H1 (cell line): Measurements from ENCODE around the gene ACVR1. TPM values are rescaled to one million over a fixed set of nuclear protein-coding genes. Genes with fewer than 3 reads are reported as not detected.

Experiments used
- CTCF ChIA-PET: fragments of 300-600 bp; sonication (Branson Sonifier 250); formaldehyde crosslinking; loops from one replicate; lab custom pipeline; 2021; ENCODE audit not compliant: partially characterized antibody; lab: Charles Lee
- POLR2A ChIA-PET: fragments of 300-600 bp; sonication (Branson Sonifier 250); formaldehyde crosslinking; loops from one replicate; lab custom pipeline; 2021; ENCODE audit warnings: inconsistent platforms; ENCODE audit not compliant: partially characterized antibody; lab: Charles Lee
- DNase-seq, 2 experiments: peaks; one replicate each; pipeline versions ENCODE4 v3.0.0 to v3.0.0-alpha.2; 2010 to 2022; ENCODE audit warnings: low spot score in 2 of 2, low read depth in 1 of 2, mixed read lengths in 1 of 2
- FAIRE-seq: peaks from 2 replicates; lab custom pipeline; 2011; peaks lifted over from hg19 to GRCh38; lab: Jason Lieb, UNC
- H2AFZ ChIP-seq: 2 replicates; pipeline ENCODE4 v1.8.1; 2012; ENCODE audit warnings: low read length, inconsistent platforms
- H2AK5ac ChIP-seq: 2 replicates; pipeline ENCODE4 v1.6.1; 2013; ENCODE audit warnings: low read depth, low read length
- H2BK120ac ChIP-seq: replicated peaks from 2 replicates; pipeline ENCODE3; 2013; ENCODE audit warnings: low read depth, low read length, inconsistent platforms
- H2BK12ac ChIP-seq: 2 replicates; pipeline ENCODE4 v1.6.1; 2013; ENCODE audit warnings: low read depth, low read length
- H2BK15ac ChIP-seq: 2 replicates; pipeline ENCODE4 v1.6.1; 2013; ENCODE audit warnings: low read length
- H2BK20ac ChIP-seq: 2 replicates; pipeline ENCODE4 v1.6.1; 2013; ENCODE audit warnings: low read length
- H2BK5ac ChIP-seq: 2 replicates; pipeline ENCODE4 v1.6.1; 2013; ENCODE audit warnings: low read depth, low read length
- H3K14ac ChIP-seq: 2 replicates; pipeline ENCODE4 v1.6.1; 2013; ENCODE audit warnings: inconsistent platforms; ENCODE audit not compliant: insufficient read length
- H3K18ac ChIP-seq: 2 replicates; pipeline ENCODE4 v1.6.1; 2013; ENCODE audit warnings: low read length; ENCODE audit errors: extremely low read depth
- H3K23ac ChIP-seq: 2 replicates; pipeline ENCODE4 v1.6.1; 2013; ENCODE audit warnings: inconsistent platforms; ENCODE audit not compliant: insufficient read length
- H3K23me2 ChIP-seq: 2 replicates; pipeline ENCODE4 v1.6.1; 2013; ENCODE audit warnings: low read depth, low read length
- H3K27ac ChIP-seq: 2 replicates; pipeline ENCODE4 v1.6.1; 2011; ENCODE audit warnings: low read depth, low read length, inconsistent platforms
- H3K27me3 ChIP-seq, 4 experiments: replicated peaks in 1 of 4; 1 replicate in 1 of 4; 2 replicates in 3 of 4; pipeline versions ENCODE4 v1.6.1 to v1.8.1; 2011 to 2013; ENCODE audit warnings: low read length in 3 of 4, mild to moderate bottlenecking in 3 of 4, inconsistent platforms in 2 of 4, mixed read lengths in 2 of 4, moderate library complexity in 1 of 4; ENCODE audit not compliant: control insufficient read depth in 3 of 4, insufficient read depth in 3 of 4; ENCODE audit errors: extremely low read depth in 1 of 4
- H3K36me3 ChIP-seq, 4 experiments: 2 replicates each; pipeline versions ENCODE4 v1.6.1 to v1.8.1; 2011 to 2013; ENCODE audit warnings: mild to moderate bottlenecking in 4 of 4, low read length in 3 of 4, moderate library complexity in 2 of 4, control low read depth in 1 of 4, inconsistent platforms in 1 of 4; ENCODE audit not compliant: insufficient read depth in 4 of 4, control insufficient read depth in 2 of 4
- H3K4ac ChIP-seq: replicated peaks from 2 replicates; pipeline ENCODE3; 2013; ENCODE audit warnings: low read length, low read depth, mixed read lengths, inconsistent platforms; ENCODE audit not compliant: insufficient read length
- H3K4me1 ChIP-seq, 4 experiments: replicated peaks in 1 of 4; 1 replicate in 1 of 4; 2 replicates in 3 of 4; pipeline versions ENCODE4 v1.6.1 to v1.8.1; 2011 to 2013; ENCODE audit warnings: low read length in 3 of 4, inconsistent platforms in 2 of 4, mixed read lengths in 1 of 4; ENCODE audit not compliant: insufficient read depth in 4 of 4, control insufficient read depth in 3 of 4
- H3K4me2 ChIP-seq, 2 experiments: 2 replicates each; pipeline versions ENCODE4 v1.6.1 to v1.8.1; 2011 to 2013; ENCODE audit warnings: low read depth in 2 of 2, low read length in 2 of 2, control low read depth in 1 of 2, inconsistent platforms in 1 of 2, mild to moderate bottlenecking in 1 of 2; ENCODE audit not compliant: insufficient read depth in 1 of 2
- H3K4me3 ChIP-seq, 4 experiments: fragments of 200-600, 300-600 bp in 1 of 4; sonication (generic), shearing (Covaris generic), sonication (Bioruptor Twin) in 1 of 4; 2 replicates each; pipeline versions ENCODE4 v1.5.1 to v1.8.1; 2011 to 2016; ENCODE audit warnings: low read length in 4 of 4, low read depth in 3 of 4, control low read depth in 2 of 4, inconsistent platforms in 2 of 4, mild to moderate bottlenecking in 2 of 4, mixed read lengths in 1 of 4, moderate library complexity in 1 of 4; ENCODE audit not compliant: insufficient read depth in 2 of 4; ENCODE audit errors: extremely low read depth in 1 of 4
- H3K56ac ChIP-seq: replicated peaks from 2 replicates; pipeline ENCODE3; 2013; ENCODE audit warnings: low read depth, mild to moderate bottlenecking, mixed read lengths, low read length, inconsistent platforms; ENCODE audit not compliant: insufficient read length
- H3K79me1 ChIP-seq: 2 replicates; pipeline ENCODE4 v1.6.1; 2013; ENCODE audit warnings: low read depth, low read length, control low read depth
- H3K79me2 ChIP-seq, 2 experiments: 2 replicates each; pipeline versions ENCODE4 v1.6.1 to v1.8.1; 2012 to 2013; ENCODE audit warnings: low read length in 2 of 2, mild to moderate bottlenecking in 2 of 2, inconsistent platforms in 1 of 2; ENCODE audit not compliant: insufficient read depth in 2 of 2, control insufficient read depth in 1 of 2
- H3K9ac ChIP-seq, 4 experiments: replicated peaks in 1 of 4; 1 replicate in 1 of 4; 2 replicates in 3 of 4; pipeline versions ENCODE4 v1.6.1 to v1.8.1; 2011 to 2013; ENCODE audit warnings: low read depth in 3 of 4, low read length in 3 of 4, control low read depth in 2 of 4, mild to moderate bottlenecking in 2 of 4, moderate library complexity in 2 of 4, inconsistent platforms in 1 of 4; ENCODE audit errors: extremely low read depth in 1 of 4
- H3K9me3 ChIP-seq, 2 experiments: 2 replicates each; pipeline versions ENCODE4 v1.6.1 to v1.8.1; 2012 to 2013; ENCODE audit warnings: mild to moderate bottlenecking in 2 of 2, moderate library complexity in 2 of 2, control low read depth in 1 of 2, inconsistent platforms in 1 of 2, low read depth in 1 of 2, low read length in 1 of 2, mixed read lengths in 1 of 2; ENCODE audit not compliant: insufficient read depth in 2 of 2
- H4K20me1 ChIP-seq, 2 experiments: replicated peaks in 1 of 2; 2 replicates each; pipeline versions ENCODE3 to v1.8.1; 2011 to 2013; ENCODE audit warnings: inconsistent platforms in 2 of 2, low read length in 2 of 2, mild to moderate bottlenecking in 1 of 2; ENCODE audit not compliant: insufficient read depth in 2 of 2, control insufficient read depth in 1 of 2
- H4K5ac ChIP-seq: 2 replicates; pipeline ENCODE4 v1.6.1; 2013; ENCODE audit warnings: low read length, low read depth, mixed read lengths, inconsistent platforms; ENCODE audit not compliant: insufficient read length
- H4K8ac ChIP-seq: 2 replicates; pipeline ENCODE4 v1.8.0; 2013; ENCODE audit warnings: mild to moderate bottlenecking, moderate library complexity, low read length, inconsistent platforms; ENCODE audit not compliant: insufficient read depth; ENCODE audit errors: extremely low read depth
- H4K91ac ChIP-seq: replicated peaks from 2 replicates; pipeline ENCODE3; 2013; ENCODE audit warnings: low read length, mixed read lengths, inconsistent platforms; ENCODE audit not compliant: insufficient read length
- E2F6 ChIP-seq: IDR thresholded peaks from 2 replicates; pipeline ENCODE4 v1.6.1; 2012; ENCODE audit warnings: inconsistent platforms
- JUN ChIP-seq: IDR thresholded peaks from 2 replicates; pipeline ENCODE4 v1.6.1; 2011; ENCODE audit warnings: low read depth, mild to moderate bottlenecking, improper control_type of control experiment, low read length
- JUND ChIP-seq: IDR thresholded peaks from 2 replicates; pipeline ENCODE4 v1.6.1; 2011; ENCODE audit warnings: mild to moderate bottlenecking, improper control_type of control experiment, low read length
- PHF8 ChIP-seq: fragments of 200-600 bp; sonication (generic); conservative IDR thresholded peaks from 2 replicates; pipeline ENCODE4 v1.7.1; 2012; ENCODE audit warnings: low read depth, mild to moderate bottlenecking, inconsistent platforms, low read length, moderate library complexity
- SIX5 ChIP-seq: IDR thresholded peaks from 2 replicates; pipeline ENCODE4 v1.6.1; 2011; ENCODE audit warnings: mild to moderate bottlenecking, low read depth, low read length
- WGBS, 2 experiments: shearing (Covaris generic) in 1 of 2; methylation state at CpG; one replicate each; pipeline versions ENCODE4 v1.1.6 to v1.1.7; 2013 to 2015; ENCODE audit warnings: low lambda C conversion rate in 2 of 2, mixed read lengths in 2 of 2, inconsistent platforms in 1 of 2, low coverage in 1 of 2, missing lambda C conversion rate in 1 of 2; ENCODE audit not compliant: insufficient replicate concordance in 2 of 2, insufficient coverage in 1 of 2, insufficient read length in 1 of 2; ENCODE audit errors: extremely low coverage in 1 of 2, missing lambda C conversion rate in 1 of 2; 5-methylcytosine and 5-hydroxymethylcytosine counted together
- polyA plus RNA-seq, 7 experiments: library from polyadenylated mRNA; depleted of rRNA in 3 of 7; stranded (reverse) in 5 of 7; unstranded in 2 of 7; fragments of >200 nt in 5 of 7; fragments of 200-250 nt in 2 of 7; gene quantifications; 1 replicate in 5 of 7; 2 replicates in 1 of 7; 4 replicates in 1 of 7; pipeline versions ENCODE4 v1.2.1 to v1.2.3, GENCODE V29; 2011 to 2013; ENCODE audit warnings: missing spikeins in 2 of 7, mixed read lengths in 2 of 7
- total RNA-seq: library from RNA; stranded (reverse); fragmentation: NEBNext Ultra II Directional; extraction: Animal tissue kit (Norgen Biotek cat#: 25700); gene quantifications from 2 replicates; pipeline ENCODE4 v1.2.1, GENCODE V29; 2021

Gene ACVR1
- total and polyA plus RNA-seq, 2 of the 8 experiments (the other 6 are each of a cell fraction or from before 2014, with no cell fraction given) = 8.5 to 17.7 TPM

GRCh38 chr2:157849591-157849990 lies 26.5 kb downstream of the ACVR1 start:
- Histone ChIP-seq H4K91ac (no peak overlapping the region), H3K79me2 (peaks cover 0 to 12% of the 10 kb centered on the region in 2 experiments; a peak in 1 of 4 replicates), H3K4me1 (no peaks in the 10 kb centered on the region), H3K4ac (no peak overlapping the region), H4K8ac (no peak overlapping the region), H2BK15ac (no peak overlapping the region), H2AFZ (no peak overlapping the region), H3K23ac (no peak overlapping the region), H3K9ac (no peak overlapping the region), H3K79me1 (peaks cover 2% of the 10 kb centered on the region; the same call in 1 of the 2 replicates), H2AK5ac (no peak overlapping the region), H2BK20ac (no peak overlapping the region), H3K9me3 (no peaks in the 10 kb centered on the region), H3K23me2 (no peaks in the 10 kb centered on the region), H3K14ac (no peak overlapping the region), H3K36me3 (no peaks in the 10 kb centered on the region), H2BK5ac (no peak overlapping the region), H3K4me3 (no peak overlapping the region), H2BK12ac (no peak overlapping the region), H3K27me3 (no peaks in the 10 kb centered on the region), H4K20me1 (peaks cover 2% of the 10 kb centered on the region in 2 experiments), H2BK120ac (no peak overlapping the region), H3K56ac (no peak overlapping the region), H4K5ac (no peak overlapping the region), H3K4me2 (no peak overlapping the region), H3K18ac (no peak overlapping the region), H3K27ac (no peak overlapping the region)
- POLR2A ChIA-PET = no interaction called here
- FAIRE-seq = no peak
- CTCF ChIA-PET = interaction anchor here (1.2 to 1.6 kb wide), 2 partner anchors 11 to 57 kb away, joined by 3 to 4 read pairs; no protein-coding TSS in a partner anchor
- TF ChIP-seq PHF8 = no peak
- TF ChIP-seq JUND = no peak
- no peak for TF ChIP-seq SIX5
- TF ChIP-seq E2F6 = no peak
- TF ChIP-seq JUN = no peak
- no peak for DNase-seq
- whole genome bisulfite sequencing, 2 experiments = 86% methylated on average over 2 of the region's 2 CpGs; no CpG with 5 or more reads in 1 of the 2 experiments
